Mammary epithelial cell (primary cell): ENCODE measurements around the gene TNS4.

Source experiments
- CTCF ChIP-seq, 2 donors: IDR thresholded peaks in 1 of 2; conservative IDR thresholded peaks in 1 of 2; 2 replicates each; pipeline ENCODE4 v1.5.1; 2011 to 2012; ENCODE audit warnings: inconsistent platforms in 2 of 2, low read length in 2 of 2, mild to moderate bottlenecking in 2 of 2, control low read depth in 1 of 2, low read depth in 1 of 2; ENCODE audit not compliant: insufficient read depth in 1 of 2; ENCODE audit errors: extremely low read depth in 1 of 2
- EZH2 ChIP-seq: IDR thresholded peaks from 2 replicates; pipeline ENCODE4 v1.6.1; 2012; ENCODE audit warnings: low read length, inconsistent platforms, borderline replicate concordance

- TF ChIP-seq CTCF (conservative IDR thresholded peaks at IDR 0.05 in 1 of 2, IDR thresholded peaks at IDR 0.05 in 1 of 2; ENCODE audit: extremely low read depth in 1 of 2, insufficient read depth in 1 of 2, low read depth in 1 of 2, low read length in 2 of 2) (no peak), EZH2 (no peak)
Measured at GRCh38 chr17:40472733-40473452, 28.5 kb downstream of the TNS4 start.
